OCI-LY1 (cell line): Measurements from ENCODE around the gene FOXC2.

Source experiments
- CTCF ChIP-seq: fragments of 200-600 bp; sonication (generic), shearing (Covaris generic); IDR thresholded peaks from 2 replicates; pipeline ENCODE4 v1.5.1; 2017; ENCODE audit warnings: mild to moderate bottlenecking, antibody characterized with exemption, low read length, moderate library complexity, mixed read lengths
- EZH2 ChIP-seq: fragments of 200-600 bp; sonication (generic), shearing (Covaris generic); IDR thresholded peaks from 2 replicates; pipeline ENCODE4 v1.8.0; 2017; ENCODE audit warnings: borderline replicate concordance, mixed run types, mild to moderate bottlenecking, antibody characterized with exemption, low read length, moderate library complexity, mixed read lengths

- no peak for TF ChIP-seq CTCF
- no peak for TF ChIP-seq EZH2
Measured at GRCh38 chr16:86585821-86586611, 19.4 kb downstream of the FOXC2 start.
